Kasumi-1 (cell line): ENCODE data around the gene PPIF.

Experiments used
- DNase-seq, 2 experiments: peaks; one replicate each; lab custom pipeline; 2025; lab: John Stamatoyannopoulos, UW

PPIF gene

GRCh38 chr10:79386637-79387465 is 39.6 kb downstream of the PPIF start:
- no peak for DNase-seq

GRCh38 chr10:79387466-79387973 is 40.3 kb downstream of the PPIF start:
- DNase-seq = no peak

GRCh38 chr10:79387974-79388850 is 40.9 kb downstream of the PPIF start:
- no peak for DNase-seq

- DNase-seq = no peak
Observed at GRCh38 chr10:79390057-79390456, 42.8 kb downstream of the PPIF start.

GRCh38 chr10:79390551-79391229 is 43.4 kb downstream of the PPIF start:
- peak; percentile 93 to 96 for DNase-seq

GRCh38 chr10:79391231-79392019 is 44.2 kb downstream of the PPIF start:
- DNase-seq = no peak

- DNase-seq = no peak
Observed at GRCh38 chr10:79392020-79392398, 44.7 kb downstream of the PPIF start.

GRCh38 chr10:79392506-79393176 is 45.4 kb downstream of the PPIF start:
- DNase-seq = no peak

- no peak for DNase-seq
Observed at GRCh38 chr10:79393221-79393923, 46.1 kb downstream of the PPIF start.

GRCh38 chr10:79393924-79394610 is 46.8 kb downstream of the PPIF start:
- no peak for DNase-seq

GRCh38 chr10:79394664-79395063 is 47.4 kb downstream of the PPIF start:
- DNase-seq = no peak

GRCh38 chr10:79396520-79396919 is 49.3 kb downstream of the PPIF start:
- no peak for DNase-seq

- DNase-seq = no peak
Observed at GRCh38 chr10:79397051-79397450, 49.8 kb downstream of the PPIF start.

GRCh38 chr10:79397575-79398303 is 50.5 kb downstream of the PPIF start:
- DNase-seq = no peak

GRCh38 chr10:79398642-79399041 is 51.4 kb downstream of the PPIF start:
- DNase-seq = no peak

GRCh38 chr10:79399223-79399831 is 52.1 kb downstream of the PPIF start:
- DNase-seq = peak; percentile 79 to 82

GRCh38 chr10:79400146-79401004 is 53.1 kb downstream of the PPIF start:
- DNase-seq = peak; percentile 25 to 29
